NOMO-1 treated with dmso at 0.1 percent for 144 hours (cell line): ENCODE measurements around the gene NF2.

Experiments used
- DNase-seq: peaks from one replicate; lab custom pipeline; 2025; ENCODE audit not compliant: unreplicated experiment; lab: John Stamatoyannopoulos, UW

The NF2 gene

DNA sequence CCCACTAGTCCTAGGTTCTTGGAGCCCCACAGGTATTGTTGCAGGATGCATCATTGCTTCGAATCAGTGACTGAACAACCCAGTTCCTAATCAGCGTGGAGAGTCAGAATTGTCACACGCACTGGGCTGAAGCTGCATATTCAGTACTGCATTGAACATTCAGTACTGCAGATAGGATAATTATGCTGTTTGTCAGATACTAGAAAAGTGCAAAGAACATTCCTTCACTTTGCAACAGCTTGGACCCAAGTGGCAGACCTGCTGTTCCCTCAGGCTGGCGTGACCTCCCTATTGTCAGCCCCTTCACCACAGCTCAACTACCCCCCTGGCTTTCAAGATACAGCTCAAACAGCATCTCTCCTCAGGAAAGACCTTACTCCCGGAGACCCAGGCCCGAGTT lies 27.6 kb downstream of the NF2 start:
- no peak for DNase-seq

DNA sequence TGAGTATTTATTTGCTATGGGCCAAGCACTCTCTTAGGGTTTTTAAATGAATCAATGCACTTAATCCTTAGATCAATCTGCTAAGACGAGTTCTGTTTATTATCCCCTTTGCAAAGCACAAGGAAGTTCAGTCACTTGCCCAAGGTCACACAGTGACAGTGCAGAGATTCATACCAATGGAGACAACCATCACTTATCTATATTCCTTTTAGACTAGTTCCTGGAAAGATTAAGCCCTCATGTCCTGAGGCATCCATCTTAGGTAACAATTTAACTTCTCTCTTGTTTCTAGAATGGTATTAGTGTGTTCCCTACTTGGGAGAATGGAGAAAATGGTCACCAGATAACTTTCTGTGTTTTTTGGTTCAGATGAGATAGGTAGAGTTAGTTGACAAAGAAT lies 28.3 kb downstream of the NF2 start:
- no peak for DNase-seq

DNA sequence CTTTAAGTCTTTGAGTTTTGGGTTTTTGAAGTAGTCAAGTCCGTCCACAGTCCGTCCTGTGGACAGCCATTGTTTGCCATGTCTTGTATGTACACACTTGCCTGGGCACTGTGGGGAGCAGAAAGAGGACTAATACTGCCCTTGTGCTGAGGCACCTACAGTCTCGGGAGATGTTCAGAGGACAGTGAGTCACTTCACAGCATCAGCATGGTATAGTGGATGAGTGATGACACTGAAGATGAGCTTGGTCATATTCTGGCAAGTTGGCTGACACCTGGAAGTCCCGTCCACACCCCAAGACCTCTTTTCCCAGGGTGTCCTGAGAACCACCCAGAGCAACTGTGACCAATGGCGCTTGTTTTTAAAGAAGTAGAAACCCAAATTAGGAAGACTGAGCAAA lies 29.2 kb downstream of the NF2 start:
- no peak for DNase-seq

DNA sequence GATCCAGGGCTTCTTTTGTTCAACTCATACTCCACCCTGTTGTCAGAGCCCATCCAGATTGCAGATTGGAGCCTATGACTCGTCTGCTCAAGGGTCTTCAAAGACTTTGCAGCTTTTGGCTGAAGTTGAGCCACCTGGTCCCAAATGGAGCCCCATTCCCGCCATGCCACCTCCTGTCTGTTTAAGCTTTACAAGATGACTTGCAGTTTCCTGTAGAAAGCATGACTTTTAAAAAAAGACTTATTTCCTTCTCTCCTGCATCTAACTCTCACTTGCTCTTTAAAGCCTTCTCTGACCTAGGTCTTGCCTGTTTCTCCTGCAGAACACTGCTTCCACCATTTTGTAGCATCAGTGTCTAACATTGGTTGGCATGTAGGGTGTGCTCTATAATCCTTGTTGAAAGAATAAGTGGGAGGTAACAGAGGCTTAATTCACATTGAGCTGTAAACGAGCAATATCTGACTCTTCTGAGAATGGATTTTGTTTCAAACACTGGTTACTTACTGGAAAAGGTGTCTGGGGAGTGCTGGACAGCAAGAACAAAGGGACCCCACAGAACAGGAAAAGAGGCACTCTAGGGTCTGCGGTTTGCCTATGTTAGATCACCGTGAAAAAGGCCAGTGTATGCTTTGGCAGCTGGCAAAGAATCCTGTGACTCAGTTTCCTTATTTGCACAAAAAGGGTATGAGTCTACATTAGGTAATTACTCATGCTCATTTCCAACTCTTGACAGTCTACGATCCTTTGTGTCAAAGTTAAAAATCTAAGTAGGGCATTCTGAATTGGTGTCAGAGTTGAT lies 30.3 kb downstream of the NF2 start:
- no peak for DNase-seq

DNA sequence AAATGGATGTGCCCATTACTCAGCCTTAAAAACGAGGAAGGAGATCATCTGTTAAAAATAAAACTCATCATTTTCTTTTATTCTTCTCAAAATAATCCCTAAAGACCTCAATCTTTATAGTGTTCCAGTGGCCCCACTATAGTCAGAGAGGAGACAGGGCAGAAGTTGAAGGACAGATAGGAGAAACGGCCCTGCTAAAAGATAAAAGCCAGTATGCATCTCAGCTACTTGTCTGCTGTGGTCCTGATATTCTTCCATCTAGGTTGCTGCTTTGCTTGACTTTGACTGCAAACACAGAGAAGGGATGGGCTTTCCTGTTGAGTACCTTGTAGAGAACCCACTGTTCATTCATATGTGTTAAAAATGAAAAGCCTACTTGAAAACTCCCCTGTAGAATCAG lies 31.4 kb downstream of the NF2 start:
- DNase-seq, result no peak

DNA sequence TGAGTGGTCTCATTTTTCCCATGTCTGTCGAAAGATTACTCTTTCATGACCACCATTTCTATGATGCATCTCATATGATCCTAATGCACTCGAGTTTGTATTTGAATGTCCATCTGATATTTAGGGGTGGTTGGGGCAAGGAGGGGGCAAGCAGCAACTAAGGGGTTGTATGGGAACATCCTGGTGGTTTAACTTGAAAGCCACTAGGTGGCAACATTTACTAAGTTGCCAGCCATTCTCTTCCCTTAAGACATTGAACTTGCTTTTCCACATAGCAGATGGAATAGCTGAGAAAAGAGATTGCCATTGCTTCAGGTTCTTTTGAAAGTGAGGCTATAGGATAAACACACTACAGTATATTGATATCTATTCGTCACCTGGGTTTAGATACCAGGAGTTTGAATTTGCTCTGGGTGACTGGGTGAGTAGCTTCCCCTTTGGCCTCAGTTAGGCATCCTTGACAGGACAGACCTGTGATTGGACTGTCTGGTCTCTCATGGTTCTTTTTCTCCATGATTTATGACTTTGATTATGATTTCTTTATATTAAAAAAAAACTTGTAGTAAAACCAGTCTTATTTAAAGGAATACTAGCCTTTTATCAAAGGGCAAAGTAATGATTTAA lies 32.4 kb downstream of the NF2 start:
- no peak for DNase-seq

DNA sequence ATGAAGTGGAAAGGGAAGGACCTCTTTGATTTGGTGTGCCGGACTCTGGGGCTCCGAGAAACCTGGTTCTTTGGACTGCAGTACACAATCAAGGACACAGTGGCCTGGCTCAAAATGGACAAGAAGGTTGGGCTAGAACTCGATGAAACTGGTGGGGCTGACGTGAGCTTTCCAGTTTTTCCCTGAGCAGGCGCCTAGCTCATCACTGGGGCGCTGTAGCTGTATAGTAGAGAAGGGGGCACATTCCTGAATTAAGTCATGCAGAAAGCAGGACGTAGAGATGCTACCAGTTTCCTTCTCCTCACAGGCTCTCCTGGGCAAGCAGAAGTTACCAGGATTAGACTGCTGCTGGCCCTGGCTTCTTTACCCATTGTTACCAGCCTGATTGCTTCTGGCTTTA lies 33.3 kb downstream of the NF2 start:
- DNase-seq, result no peak

DNA sequence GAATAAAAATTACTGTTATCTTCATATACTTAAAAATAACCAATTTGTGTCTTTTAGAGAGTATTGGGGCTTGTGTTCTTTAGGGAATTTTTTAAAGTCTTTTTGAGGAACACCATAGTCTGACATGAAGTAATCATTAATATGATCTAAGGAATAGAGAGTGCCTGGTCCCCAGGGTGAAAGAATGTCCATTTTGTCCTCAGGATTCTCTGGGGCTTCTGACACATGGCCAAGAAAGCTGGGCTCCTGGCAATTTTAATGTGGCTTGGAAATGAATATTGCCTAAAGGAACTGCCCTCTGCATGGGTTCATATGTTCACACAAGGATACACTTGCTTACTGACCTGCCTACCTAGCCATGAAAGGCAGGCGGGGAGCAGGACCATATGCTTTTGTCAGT lies 33.7 kb downstream of the NF2 start:
- no peak for DNase-seq

DNA sequence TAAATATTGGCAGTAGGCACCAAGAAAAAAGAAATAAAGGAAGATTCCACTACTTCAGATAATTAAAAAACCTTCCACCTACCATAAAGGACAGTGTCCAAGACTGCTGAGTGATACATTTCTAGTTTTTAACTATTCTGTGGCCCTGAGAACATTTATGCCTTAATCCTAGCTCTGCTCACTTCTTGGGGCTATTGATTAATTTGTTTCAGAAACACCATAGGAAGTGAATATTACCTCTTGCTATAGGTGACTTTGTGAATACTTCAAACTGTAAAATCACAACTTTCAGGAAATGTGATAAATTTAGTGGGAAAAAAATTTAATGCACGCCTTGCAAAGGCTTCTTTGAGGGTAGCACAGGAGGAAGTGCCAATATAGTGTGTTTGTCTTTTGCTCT lies 35.2 kb downstream of the NF2 start:
- DNase-seq, result no peak

DNA sequence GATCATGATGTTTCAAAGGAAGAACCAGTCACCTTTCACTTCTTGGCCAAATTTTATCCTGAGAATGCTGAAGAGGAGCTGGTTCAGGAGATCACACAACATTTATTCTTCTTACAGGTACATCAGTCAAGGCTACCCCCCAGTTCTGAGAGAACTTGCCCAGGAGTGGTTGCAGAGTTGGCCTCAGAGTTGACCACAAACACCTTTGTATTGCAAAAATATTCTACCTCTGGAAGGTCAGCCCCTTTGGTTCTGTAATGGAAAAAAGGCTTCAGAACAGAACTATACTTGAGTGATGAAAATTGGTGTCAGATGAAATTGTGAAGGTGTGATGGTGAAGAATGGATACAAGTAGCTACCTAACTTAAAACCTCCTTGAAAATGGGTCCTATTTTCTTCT lies 35.7 kb downstream of the NF2 start:
- no peak for DNase-seq

DNA sequence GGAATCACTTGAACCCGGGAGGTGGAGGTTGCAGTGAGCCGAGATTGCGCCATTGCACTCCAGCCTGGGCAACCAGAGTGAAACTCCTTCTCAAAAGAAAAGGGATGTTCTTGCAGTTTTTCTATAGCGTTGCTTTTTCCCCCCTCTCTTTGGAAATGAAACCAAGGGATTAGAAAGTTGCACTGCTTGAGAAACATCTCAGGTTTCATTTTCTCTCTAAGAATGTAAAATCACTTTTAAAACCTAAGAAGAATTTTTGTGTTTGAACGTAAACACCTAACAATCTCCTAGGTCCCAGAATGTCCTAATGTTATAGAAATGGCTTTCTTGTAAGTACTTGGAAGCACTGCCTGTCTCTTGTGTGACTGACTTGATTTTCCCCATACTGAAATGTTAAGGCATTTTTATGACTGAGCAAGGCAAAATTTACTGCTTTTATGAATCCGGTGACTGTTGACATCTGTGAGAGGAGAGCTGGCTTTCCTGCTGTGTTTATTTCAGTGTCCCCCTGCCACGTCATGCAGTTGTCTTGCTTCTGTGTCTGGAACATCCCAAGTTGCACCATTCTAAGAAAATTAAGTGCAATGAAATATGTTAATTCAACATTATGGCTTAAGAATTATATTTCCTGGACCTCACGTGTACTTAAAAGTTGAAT lies 37.7 kb downstream of the NF2 start:
- DNase-seq, result peak; percentile 55

DNA sequence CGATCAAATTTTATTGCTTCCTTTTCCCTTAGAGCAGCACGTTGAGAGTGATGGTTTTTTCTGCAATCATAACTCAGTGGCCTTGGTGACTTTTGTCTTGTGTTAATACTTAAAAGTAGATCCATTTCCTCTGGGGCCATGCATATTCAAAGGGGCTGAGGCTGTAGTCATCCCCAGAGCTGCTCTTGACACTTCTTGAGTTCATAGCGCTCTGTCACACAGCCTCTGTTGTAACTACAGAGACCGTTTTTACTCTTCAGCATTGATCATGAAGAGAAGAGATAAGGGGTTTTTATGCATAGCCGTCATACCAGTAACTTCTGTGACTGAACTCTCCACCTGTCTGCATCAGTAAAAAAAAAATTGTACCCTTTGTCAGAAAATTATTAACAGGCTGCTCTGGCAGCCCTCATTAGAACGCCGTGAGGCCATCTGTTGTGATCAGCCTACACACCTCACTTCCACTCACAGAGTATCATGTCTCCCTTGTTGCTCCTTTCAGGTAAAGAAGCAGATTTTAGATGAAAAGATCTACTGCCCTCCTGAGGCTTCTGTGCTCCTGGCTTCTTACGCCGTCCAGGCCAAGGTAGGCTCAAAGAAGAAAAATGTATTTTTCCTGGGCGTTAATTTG lies 38.4 kb downstream of the NF2 start:
- peak; percentile 55 for DNase-seq

DNA sequence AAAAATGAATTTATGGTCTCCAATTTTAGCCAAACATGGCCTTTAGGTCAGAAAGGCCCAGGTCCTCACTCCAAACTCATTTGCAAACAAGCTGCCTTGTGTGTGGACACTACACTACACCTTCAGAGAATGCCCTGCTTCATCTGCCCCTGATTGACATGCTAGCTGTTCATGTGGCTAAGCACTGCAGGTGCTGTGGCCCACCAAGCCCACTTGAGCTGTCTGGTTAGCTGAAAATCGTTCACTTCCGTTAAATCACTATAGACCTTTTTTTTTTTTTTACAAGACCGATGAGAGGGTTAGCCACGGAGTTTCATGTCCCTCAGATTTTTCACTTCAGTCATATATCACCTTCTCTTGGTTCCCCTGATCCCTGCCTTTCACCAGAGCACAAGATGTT lies 39.3 kb downstream of the NF2 start:
- DNase-seq, result no peak

DNA sequence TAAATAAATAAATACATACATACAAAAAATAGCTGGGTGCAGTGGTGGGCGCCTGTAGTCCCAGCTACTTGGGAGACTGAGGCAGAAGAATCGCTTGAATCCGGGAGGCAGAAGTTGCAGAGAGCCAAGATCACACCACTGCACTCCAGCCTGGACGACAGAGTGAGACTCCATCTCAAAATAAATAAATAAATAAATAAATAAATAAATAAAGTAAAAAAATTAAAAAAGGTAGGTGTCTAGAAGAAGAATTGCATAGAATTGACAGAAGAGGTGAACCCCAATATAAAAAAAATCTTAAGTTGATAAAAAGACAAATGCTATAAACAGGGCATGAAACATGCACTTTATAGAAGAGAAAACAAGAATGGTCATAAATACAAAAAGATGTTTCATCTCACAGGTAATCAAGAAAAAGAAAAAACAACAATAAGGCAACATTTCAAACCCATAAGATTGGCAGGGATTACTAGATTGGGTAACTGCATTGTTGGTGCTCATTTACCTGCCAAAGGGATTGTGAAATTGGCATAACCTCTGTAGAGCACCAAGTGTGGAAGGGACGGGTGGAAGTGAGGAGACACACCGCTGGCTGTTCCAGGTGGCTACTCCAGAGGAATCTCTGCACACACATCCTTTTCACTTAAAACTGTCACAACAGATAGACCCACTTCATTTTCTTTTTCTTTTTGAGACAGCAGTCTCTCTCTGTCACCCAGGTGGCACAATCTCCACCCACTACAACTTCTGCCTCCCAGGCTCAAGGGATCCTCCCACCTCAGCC lies 44.7 kb downstream of the NF2 start:
- no peak for DNase-seq

DNA sequence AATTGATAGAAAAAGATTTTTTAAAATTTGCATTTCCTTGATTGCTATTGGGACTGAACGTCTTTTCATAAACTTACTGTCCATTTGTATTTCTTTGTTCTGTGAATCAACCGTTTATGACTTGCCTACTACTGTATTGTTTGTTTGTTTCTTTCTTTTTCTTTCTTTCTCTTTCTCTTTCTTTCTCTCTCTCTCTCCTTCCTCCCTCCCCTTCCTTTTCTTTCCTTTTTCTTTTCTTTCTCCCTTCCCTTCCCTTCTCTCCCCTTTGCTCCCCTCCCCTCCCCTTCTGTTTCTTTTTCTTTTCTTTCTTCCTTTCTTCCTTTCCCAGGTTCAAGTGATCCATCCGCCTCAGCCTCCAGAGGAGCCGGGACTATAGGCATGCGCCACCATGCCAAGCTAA lies 46.9 kb downstream of the NF2 start:
- DNase-seq, result no peak

DNA sequence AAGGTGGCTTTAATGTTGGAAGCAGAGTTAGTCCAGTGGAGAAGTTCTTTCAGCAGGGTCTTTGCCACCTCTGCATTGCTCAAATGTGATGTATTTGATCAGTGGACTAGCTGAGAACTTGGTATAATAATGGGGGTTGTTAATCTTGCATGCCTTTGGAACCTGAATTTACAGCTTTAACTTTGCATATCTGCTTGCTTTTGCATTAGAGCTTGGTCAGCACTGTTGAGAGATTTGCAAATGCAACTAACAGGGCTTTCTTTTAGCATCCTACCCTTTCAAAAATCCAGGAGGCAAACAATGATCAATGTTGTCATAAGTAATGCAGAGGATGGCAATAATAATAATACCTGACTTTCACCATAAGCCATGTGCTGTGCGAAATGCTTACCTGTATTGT lies 48.2 kb downstream of the NF2 start:
- no peak for DNase-seq

DNA sequence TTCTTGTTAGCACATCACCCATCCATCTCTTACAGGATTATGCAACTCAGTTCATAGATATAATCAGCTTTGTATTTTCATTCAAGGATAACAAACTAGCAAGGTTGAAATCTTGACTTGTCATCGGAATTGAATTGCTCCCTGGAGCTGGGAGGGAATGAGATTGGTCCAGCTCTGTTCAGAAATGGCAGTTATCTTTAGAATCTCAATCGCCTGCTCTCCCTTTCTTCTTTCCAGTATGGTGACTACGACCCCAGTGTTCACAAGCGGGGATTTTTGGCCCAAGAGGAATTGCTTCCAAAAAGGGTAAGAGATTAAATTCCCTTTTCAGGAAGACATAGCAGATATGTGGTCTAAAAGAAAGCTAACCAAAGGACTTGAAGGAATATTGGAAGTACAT lies 51.0 kb downstream of the NF2 start:
- no peak for DNase-seq

DNA sequence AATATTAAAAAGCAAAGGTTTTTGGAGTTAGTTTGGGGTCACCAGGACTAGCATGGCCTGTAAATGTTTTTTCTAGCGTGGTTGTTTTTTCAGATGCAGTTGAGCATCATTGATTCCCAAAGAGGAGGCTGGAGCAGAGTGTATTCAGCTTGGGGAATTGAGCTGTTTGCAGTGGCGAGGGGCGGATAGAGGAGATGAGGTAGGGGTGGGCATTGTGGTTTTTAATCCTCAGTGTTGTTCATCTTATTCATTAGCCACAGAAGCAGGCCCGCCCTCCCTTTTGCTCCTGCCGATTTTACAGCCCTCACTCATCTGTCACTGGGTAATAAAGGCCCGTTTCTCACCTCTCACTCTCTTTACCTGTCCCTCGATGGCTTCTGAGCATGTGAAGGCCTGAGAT lies 51.4 kb downstream of the NF2 start:
- no peak for DNase-seq

DNA sequence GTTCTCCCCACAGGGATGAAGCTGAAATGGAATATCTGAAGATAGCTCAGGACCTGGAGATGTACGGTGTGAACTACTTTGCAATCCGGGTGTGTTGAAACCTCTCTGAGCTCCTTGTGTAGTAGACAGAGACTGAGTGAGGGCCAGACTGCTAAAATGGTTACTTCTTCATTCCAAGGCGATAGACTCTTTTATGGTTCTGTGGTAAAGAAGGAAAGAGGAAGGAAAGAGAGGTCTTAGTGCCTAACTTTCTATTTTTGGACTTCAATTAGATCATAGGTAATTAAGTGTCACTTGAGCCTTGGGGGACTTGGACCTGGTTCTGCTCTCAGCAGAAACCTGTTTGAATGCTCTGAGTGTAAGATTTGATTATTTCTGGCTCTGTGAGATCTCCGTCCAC lies 54.7 kb downstream of the NF2 start:
- DNase-seq, result peak; percentile 93

DNA sequence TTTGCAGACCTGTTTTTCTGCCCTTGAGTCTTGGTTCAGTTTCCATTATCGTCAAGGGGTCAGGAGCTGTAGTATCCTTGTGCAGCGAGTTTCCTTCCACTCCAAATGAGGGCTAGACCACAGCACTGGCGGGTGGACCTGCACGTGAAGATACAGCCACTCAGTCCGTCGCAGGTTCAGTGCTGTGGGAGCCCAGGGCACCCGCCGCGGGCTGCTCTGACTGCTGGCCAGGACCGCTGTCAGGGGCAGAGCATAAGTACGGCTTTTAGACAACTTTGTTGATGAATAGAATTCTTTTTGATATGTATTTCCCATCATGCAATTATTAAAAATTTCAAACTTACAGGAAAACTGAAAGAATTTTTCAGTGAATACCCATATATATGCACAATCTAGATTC lies 56.6 kb downstream of the NF2 start:
- DNase-seq, result no peak

DNA sequence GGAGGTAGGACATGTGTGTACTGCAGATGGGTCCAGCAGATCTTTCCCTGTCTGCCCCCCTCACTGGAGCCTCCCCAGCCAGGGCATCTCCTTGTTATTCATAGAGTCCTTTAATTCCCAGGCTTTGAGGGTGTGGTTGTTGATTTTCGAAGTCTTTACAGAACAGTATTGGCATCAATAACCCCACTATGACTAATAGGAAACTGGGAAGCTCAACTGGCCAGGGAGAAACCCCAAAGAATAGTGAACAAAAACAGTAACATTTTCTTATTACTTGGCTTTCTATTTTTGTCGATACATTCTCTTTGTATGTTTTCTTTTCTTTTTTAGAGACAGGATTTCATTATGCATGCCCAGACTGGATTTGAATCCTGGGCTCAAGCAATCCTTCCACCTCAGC lies 57.9 kb downstream of the NF2 start:
- no peak for DNase-seq
